Peyer's patch (tissue), 4 donors: ENCODE measurements around the gene SH3BGRL2. TPM values are rescaled to one million over a fixed set of nuclear protein-coding genes. Genes with fewer than 3 reads are reported as not detected.
A peak's percentile ranks its signal among the peaks of the same experiment; 100 is the strongest.

ENCODE experiments used
- DNase-seq, 3 donors: peaks; one replicate each; pipeline ENCODE4 v3.0.0-alpha.2; 2017 to 2019
- H3K27ac ChIP-seq, 4 donors: fragments of 200-600 bp; sonication (generic); one replicate each; pipeline ENCODE4 v1.5.1; 2016 to 2019
- H3K27me3 ChIP-seq, 2 donors: fragments of 200-600 bp; sonication (generic); one replicate each; pipeline ENCODE4 v1.5.1; 2019
- H3K36me3 ChIP-seq, 3 donors: fragments of 200-600 bp; sonication (generic); one replicate each; pipeline ENCODE4 v1.5.1; 2016 to 2019
- H3K4me1 ChIP-seq, 4 donors: fragments of 200-600 bp; sonication (generic); one replicate each; pipeline ENCODE4 v1.5.1; 2016 to 2019
- H3K4me3 ChIP-seq, 4 donors: fragments of 200-600 bp; sonication (generic); 1 replicate in 3 of 4; 2 replicates in 1 of 4; pipeline ENCODE4 v1.5.1; 2016 to 2019; ENCODE audit warnings: mild to moderate bottlenecking in 1 of 4
- H3K9me3 ChIP-seq, 4 donors: fragments of 200-600 bp; sonication (generic); one replicate each; pipeline ENCODE4 v1.5.1; 2016 to 2019; ENCODE audit warnings: mild to moderate bottlenecking in 1 of 4
- POLR2A ChIP-seq, 2 donors: fragments of 450-650 bp; IDR thresholded peaks; one replicate each; pipeline ENCODE4 v1.5.1; 2017; ENCODE audit warnings: antibody characterized with exemption in 2 of 2, mild to moderate bottlenecking in 2 of 2, moderate library complexity in 2 of 2
- total RNA-seq, 4 donors: library from RNA; depleted of rRNA; stranded (reverse); fragments of >200 nt; gene quantifications; one replicate each; pipeline ENCODE4 v1.1.0, GENCODE V29; 2016
- TF ChIP-seq, protein P1 (sequence below), 6 experiments: fragments of 450-650 bp in 4 of 6; fragments of 200-600 bp in 2 of 6; sonication (generic) in 1 of 6; IDR thresholded peaks; one replicate each; pipeline ENCODE4 v1.5.1; 2017 to 2019; ENCODE audit warnings: antibody characterized with exemption in 6 of 6, mild to moderate bottlenecking in 3 of 6, moderate library complexity in 1 of 6

The SH3BGRL2 gene
- total RNA-seq, 4 donors from 2014 or later: 54.5 to 114 (median 84.8) TPM

DNA sequence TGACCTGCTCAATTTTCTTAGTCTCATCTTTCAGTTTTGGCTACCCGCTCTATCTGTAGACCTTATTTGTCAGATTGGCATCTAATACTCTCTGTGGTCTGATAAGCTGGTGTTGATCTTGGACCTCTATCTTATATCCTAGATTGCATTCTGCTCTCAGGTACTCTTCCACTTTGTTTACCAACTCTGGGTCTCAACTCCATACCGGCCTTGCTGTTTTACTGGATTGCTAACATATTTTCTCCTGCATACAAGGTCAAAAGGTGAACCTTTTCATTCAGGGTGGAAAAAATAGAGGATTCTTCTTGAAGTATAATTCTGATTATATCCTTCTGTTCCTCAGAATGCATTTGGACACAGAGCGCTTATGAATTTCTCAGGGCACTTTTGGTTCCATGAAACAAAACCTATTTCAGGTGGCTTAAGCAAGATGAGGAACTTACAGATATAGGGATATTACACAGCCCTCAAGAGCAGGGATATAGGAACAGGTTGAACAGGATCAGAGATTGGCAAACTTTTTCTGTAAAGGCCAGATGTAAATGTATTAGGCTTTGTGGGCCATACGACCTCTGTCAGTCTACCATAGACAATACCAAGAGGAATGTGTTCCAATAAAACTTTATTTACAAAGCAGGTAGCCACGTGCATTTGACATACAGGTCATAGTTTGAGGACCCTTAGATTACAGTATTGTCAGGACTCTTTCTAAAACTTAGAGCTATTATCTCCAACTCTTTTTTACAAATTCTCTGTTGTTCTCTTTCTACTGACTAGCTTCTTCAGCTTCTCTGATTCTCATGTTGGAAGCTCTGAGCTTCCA, 2.5 kb upstream of the SH3BGRL2 start:
- no peak for DNase-seq
- Histone ChIP-seq H3K4me1 (peaks cover 0 to 7% (median 0%) of the 10 kb centered on the region in 4 donors), H3K36me3 (no peaks in the 10 kb centered on the region), H3K4me3 (no peak overlapping the region), H3K9me3 (no peaks in the 10 kb centered on the region), H3K27ac (no peak overlapping the region), H3K27me3 (no peaks in the 10 kb centered on the region)
- TF ChIP-seq, protein P1, sequence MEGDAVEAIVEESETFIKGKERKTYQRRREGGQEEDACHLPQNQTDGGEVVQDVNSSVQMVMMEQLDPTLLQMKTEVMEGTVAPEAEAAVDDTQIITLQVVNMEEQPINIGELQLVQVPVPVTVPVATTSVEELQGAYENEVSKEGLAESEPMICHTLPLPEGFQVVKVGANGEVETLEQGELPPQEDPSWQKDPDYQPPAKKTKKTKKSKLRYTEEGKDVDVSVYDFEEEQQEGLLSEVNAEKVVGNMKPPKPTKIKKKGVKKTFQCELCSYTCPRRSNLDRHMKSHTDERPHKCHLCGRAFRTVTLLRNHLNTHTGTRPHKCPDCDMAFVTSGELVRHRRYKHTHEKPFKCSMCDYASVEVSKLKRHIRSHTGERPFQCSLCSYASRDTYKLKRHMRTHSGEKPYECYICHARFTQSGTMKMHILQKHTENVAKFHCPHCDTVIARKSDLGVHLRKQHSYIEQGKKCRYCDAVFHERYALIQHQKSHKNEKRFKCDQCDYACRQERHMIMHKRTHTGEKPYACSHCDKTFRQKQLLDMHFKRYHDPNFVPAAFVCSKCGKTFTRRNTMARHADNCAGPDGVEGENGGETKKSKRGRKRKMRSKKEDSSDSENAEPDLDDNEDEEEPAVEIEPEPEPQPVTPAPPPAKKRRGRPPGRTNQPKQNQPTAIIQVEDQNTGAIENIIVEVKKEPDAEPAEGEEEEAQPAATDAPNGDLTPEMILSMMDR (IDR thresholded peaks at IDR 0.05): no peak
- TF ChIP-seq POLR2A (IDR thresholded peaks at IDR 0.05): no peak

DNA sequence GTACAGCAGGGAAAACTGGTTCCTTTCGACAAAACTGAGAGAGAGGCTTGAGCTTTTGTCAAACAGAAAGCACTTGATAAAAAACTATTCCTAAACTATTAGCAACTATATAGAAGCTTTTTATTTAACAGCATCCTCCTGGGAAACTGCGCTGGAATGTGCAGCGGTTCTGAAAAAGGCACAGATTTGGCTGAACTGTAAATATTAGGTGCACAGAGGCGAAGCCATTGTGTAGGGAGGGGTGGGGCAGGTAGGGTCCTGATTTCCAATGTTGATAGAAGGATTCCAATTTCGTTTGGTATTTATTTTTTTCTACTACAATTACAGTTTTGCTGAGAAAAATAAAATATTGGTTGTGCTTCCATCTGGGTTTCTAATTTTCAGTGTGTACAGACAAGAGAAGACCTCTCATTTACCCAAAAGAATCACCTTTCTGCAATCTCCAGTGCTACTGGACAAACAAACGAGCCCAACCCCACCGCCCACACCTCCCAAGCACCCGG, 698 bp upstream of the SH3BGRL2 start:
- H3K27ac ChIP-seq: peak overlapping the region in 3 of 4 donors; percentile 83 to 98 (median 96)
- DNase-seq: no peak
- peaks cover 0 to 11% (median 0%) of the 10 kb centered on the region in 4 donors for H3K4me1 ChIP-seq
- TF ChIP-seq POLR2A (IDR thresholded peaks at IDR 0.05): no peak
- TF ChIP-seq, protein P1 (IDR thresholded peaks at IDR 0.05): no peak
- H3K4me3 ChIP-seq: peak overlapping the region in 3 of 4 donors; percentile 48 to 96 (median 90)
- H3K9me3 ChIP-seq: no peaks in the 10 kb centered on the region
- no peaks in the 10 kb centered on the region for H3K36me3 ChIP-seq
- H3K27me3 ChIP-seq: no peaks in the 10 kb centered on the region

DNA sequence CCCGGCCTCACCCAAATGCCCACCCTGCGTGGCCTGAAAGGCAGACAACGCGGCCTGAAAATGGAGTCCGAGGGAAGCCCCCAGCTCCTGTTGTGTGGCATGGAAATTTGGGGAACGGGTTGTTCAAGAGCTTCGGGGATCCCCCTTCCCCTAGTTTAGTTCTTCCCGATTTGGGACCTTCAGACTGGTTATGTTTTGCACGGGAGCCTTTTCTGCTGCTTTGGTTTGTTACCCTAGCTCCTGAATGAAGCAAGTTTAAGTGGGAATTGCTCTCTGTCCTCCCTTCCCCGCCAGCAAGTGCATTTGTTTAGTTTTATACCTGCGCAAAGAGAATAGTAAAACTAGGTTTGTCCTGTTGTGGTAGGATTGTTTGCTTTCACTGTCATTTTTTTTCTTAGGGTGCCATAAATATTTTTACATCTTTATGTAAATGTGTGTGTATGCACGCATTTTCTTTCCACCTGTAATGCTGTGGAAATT, 604 bp downstream of the SH3BGRL2 start:
- Histone ChIP-seq H3K4me3 (peak overlapping the region; percentile 45 to 96 (median 69)), H3K27ac (peak overlapping the region in 3 of 4 donors; percentile 83 to 98 (median 96)), H3K36me3 (no peaks in the 10 kb centered on the region), H3K27me3 (no peaks in the 10 kb centered on the region), H3K9me3 (no peaks in the 10 kb centered on the region), H3K4me1 (peaks cover 0 to 11% (median 0%) of the 10 kb centered on the region in 4 donors)
- no peak for DNase-seq
- TF ChIP-seq, protein P1 (IDR thresholded peaks at IDR 0.05): no peak
- TF ChIP-seq POLR2A (IDR thresholded peaks at IDR 0.05): no peak

DNA sequence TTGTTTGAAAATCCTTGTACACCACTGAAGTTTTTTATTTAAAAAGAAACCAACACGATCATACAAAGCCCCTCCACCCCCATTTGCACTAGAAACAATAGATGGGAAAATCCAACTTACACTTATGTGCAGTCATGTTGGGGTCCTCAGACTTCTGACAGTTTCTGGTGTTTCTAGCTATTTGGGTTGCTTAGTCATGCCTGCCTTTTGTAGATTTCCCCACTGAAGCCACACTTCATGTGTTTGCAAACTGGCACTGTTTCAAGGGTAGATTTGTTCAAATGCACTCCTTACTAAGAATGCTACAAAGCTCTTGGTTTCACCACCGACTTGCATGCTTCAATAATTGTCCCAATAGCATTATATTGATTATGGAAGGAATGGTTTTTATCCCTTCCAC, 1.5 kb downstream of the SH3BGRL2 start:
- no peaks in the 10 kb centered on the region for H3K9me3 ChIP-seq
- TF ChIP-seq POLR2A (IDR thresholded peaks at IDR 0.05): no peak
- TF ChIP-seq, protein P1 (IDR thresholded peaks at IDR 0.05): no peak
- no peak overlapping the region for H3K27ac ChIP-seq
- no peak for DNase-seq
- H3K4me3 ChIP-seq: peak overlapping the region in 3 of 4 donors; percentile 48 to 96 (median 90)
- no peaks in the 10 kb centered on the region for H3K27me3 ChIP-seq
- no peaks in the 10 kb centered on the region for H3K36me3 ChIP-seq
- peaks cover 0 to 11% (median 0%) of the 10 kb centered on the region in 4 donors for H3K4me1 ChIP-seq

DNA sequence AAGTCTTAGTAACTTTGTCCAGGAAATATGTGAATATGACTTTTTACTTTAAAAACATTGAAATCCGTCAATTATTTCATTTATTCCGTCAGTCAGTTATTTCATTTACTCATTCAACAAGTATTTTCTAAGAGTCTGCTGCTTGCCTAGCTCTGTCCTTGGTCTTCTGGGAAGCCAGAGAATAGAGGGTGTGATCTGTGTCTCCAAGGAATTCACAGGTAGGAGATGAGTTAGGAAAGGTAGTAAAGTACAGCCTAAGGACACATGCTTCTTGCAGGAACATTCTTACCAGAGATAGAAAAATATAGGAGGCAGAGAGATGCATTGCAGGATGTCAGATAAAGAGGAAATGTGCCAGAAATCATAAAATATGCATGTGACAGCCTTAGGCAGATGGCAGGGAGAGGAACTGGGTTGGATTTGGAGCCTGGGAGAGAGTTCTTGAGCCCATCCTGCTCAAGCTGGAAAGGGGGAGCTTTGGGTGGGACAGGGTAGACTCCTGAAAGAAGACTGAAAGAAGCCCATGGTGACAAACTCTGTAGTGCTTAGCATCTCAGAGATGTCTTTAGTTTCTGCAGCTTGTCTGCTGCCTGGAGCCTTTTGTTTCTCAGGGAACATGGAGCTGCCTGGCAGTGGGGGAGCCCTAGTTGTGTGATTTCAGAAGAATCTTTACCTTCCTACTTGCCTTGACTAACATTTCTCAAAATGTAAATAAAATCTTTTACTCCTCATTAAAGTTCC, 3.5 kb downstream of the SH3BGRL2 start:
- no peak overlapping the region for H3K27ac ChIP-seq
- no peak for DNase-seq
- TF ChIP-seq POLR2A (IDR thresholded peaks at IDR 0.05): no peak
- TF ChIP-seq, protein P1 (IDR thresholded peaks at IDR 0.05): no peak
- no peaks in the 10 kb centered on the region for H3K9me3 ChIP-seq
- no peaks in the 10 kb centered on the region for H3K36me3 ChIP-seq
- H3K4me1 ChIP-seq: peaks cover 0 to 11% (median 0%) of the 10 kb centered on the region in 4 donors
- no peaks in the 10 kb centered on the region for H3K27me3 ChIP-seq
- H3K4me3 ChIP-seq: no peak overlapping the region
